GM04504 (cell line): ENCODE measurements around the gene NOTO.

Experiments
- DNase-seq: peaks from one replicate; pipeline ENCODE4 v3.0.0-alpha.2; 2012; ENCODE audit warnings: low read depth

Gene NOTO

GRCh38 chr2:73257425-73258125, 55.2 kb downstream of the NOTO start:
- DNase-seq, result no peak

- no peak for DNase-seq
Observed at GRCh38 chr2:73258186-73258912, 56.0 kb downstream of the NOTO start.

GRCh38 chr2:73258913-73259215, 56.5 kb downstream of the NOTO start:
- no peak for DNase-seq

GRCh38 chr2:73259276-73259675, 56.9 kb downstream of the NOTO start:
- DNase-seq, result no peak

GRCh38 chr2:73259704-73260337, 57.4 kb downstream of the NOTO start:
- no peak for DNase-seq

- peak; percentile 27 for DNase-seq
Observed at GRCh38 chr2:73260338-73260984, 58.1 kb downstream of the NOTO start.
